ENCODE measurements around the gene FIGNL2. TPM values are rescaled to one million over a fixed set of nuclear protein-coding genes. Genes with fewer than 3 reads are reported as not detected.
A peak's percentile ranks its signal among the peaks of the same experiment; 100 is the strongest.

The FIGNL2 gene
- total and polyA plus RNA-seq, 2 of the 13 experiments (the other 11 are each of a cell fraction or from before 2014, with no cell fraction given), result 0.82 to 1.00 TPM

DNA sequence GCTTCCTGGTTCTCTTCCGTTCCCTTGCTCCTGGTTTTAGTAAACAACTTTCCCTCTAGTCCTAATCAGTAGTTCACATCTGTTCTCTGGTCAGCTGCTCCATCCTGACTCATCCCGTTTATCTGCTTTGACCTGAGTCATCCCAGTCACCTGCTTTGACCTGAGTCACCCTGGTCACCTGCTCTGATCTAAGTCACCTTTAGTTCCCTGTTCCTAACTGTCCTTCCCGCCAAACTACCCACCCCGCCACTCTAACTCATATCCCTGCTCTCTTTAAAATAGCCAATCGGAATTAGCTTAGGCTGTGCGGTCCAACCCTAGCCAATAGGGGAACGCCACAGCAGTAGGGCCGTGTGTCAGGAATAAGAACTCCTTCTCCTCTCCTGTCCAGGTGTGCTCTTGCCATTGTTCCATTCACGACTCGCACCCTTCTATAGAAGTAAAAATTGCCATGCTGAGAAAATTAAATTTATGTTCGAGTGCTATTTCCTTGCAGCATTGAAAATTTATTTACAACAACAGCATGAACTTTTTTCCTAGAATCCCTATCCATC, 36.2 kb upstream of the FIGNL2 start (continued):
- no peak for TF ChIP-seq FOXM1 (CRISPR knock-in tag; IDR thresholded peaks at IDR 0.05)
- TF ChIP-seq, protein P1, sequence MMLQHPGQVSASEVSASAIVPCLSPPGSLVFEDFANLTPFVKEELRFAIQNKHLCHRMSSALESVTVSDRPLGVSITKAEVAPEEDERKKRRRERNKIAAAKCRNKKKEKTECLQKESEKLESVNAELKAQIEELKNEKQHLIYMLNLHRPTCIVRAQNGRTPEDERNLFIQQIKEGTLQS (CRISPR knock-in tag; IDR thresholded peaks at IDR 0.05), result peak; percentile 79; the same call in 1 of the 2 replicates
- peak; percentile 70 for TF ChIP-seq BHLHE40 (IDR thresholded peaks at IDR 0.05; ENCODE audit: low read length)
- peak; percentile 42; the same call in 1 of the 2 replicates for TF ChIP-seq NFE2L2 (IDR thresholded peaks at IDR 0.05; ENCODE audit: low read length)
- TF ChIP-seq, protein P2, sequence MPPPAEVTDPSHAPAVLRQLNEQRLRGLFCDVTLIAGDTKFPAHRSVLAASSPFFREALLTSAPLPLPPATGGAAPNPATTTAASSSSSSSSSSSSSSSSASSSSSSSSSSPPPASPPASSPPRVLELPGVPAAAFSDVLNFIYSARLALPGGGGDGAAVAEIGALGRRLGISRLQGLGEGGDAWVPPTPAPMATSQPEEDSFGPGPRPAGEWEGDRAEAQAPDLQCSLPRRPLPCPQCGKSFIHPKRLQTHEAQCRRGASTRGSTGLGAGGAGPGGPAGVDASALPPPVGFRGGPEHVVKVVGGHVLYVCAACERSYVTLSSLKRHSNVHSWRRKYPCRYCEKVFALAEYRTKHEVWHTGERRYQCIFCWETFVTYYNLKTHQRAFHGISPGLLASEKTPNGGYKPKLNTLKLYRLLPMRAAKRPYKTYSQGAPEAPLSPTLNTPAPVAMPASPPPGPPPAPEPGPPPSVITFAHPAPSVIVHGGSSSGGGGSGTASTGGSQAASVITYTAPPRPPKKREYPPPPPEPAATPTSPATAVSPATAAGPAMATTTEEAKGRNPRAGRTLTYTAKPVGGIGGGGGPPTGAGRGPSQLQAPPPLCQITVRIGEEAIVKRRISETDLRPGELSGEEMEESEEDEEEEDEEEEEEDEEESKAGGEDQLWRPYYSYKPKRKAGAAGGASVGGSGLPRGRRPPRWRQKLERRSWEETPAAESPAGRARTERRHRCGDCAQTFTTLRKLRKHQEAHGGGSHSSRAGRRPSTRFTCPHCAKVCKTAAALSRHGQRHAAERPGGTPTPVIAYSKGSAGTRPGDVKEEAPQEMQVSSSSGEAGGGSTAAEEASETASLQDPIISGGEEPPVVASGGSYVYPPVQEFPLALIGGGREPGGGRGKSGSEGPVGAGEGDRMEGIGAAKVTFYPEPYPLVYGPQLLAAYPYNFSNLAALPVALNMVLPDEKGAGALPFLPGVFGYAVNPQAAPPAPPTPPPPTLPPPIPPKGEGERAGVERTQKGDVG (CRISPR knock-in tag; IDR thresholded peaks at IDR 0.05; ENCODE audit: borderline replicate concordance), result no peak
- TF ChIP-seq, protein P3, sequence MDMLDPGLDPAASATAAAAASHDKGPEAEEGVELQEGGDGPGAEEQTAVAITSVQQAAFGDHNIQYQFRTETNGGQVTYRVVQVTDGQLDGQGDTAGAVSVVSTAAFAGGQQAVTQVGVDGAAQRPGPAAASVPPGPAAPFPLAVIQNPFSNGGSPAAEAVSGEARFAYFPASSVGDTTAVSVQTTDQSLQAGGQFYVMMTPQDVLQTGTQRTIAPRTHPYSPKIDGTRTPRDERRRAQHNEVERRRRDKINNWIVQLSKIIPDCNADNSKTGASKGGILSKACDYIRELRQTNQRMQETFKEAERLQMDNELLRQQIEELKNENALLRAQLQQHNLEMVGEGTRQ (IDR thresholded peaks at IDR 0.05; ENCODE audit: low read depth, low read length), result peak; percentile 11; the same call in 1 of the 2 replicates
- TF ChIP-seq, protein P3 (CRISPR knock-in tag; IDR thresholded peaks at IDR 0.05; ENCODE audit: borderline replicate concordance), result no peak
- TF ChIP-seq, protein P4, sequence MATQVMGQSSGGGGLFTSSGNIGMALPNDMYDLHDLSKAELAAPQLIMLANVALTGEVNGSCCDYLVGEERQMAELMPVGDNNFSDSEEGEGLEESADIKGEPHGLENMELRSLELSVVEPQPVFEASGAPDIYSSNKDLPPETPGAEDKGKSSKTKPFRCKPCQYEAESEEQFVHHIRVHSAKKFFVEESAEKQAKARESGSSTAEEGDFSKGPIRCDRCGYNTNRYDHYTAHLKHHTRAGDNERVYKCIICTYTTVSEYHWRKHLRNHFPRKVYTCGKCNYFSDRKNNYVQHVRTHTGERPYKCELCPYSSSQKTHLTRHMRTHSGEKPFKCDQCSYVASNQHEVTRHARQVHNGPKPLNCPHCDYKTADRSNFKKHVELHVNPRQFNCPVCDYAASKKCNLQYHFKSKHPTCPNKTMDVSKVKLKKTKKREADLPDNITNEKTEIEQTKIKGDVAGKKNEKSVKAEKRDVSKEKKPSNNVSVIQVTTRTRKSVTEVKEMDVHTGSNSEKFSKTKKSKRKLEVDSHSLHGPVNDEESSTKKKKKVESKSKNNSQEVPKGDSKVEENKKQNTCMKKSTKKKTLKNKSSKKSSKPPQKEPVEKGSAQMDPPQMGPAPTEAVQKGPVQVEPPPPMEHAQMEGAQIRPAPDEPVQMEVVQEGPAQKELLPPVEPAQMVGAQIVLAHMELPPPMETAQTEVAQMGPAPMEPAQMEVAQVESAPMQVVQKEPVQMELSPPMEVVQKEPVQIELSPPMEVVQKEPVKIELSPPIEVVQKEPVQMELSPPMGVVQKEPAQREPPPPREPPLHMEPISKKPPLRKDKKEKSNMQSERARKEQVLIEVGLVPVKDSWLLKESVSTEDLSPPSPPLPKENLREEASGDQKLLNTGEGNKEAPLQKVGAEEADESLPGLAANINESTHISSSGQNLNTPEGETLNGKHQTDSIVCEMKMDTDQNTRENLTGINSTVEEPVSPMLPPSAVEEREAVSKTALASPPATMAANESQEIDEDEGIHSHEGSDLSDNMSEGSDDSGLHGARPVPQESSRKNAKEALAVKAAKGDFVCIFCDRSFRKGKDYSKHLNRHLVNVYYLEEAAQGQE (IDR thresholded peaks at IDR 0.05; ENCODE audit: borderline replicate concordance in 1 of 2, low read depth in 1 of 2, low read length in 2 of 2), result no peak
- TF ChIP-seq, protein P5, sequence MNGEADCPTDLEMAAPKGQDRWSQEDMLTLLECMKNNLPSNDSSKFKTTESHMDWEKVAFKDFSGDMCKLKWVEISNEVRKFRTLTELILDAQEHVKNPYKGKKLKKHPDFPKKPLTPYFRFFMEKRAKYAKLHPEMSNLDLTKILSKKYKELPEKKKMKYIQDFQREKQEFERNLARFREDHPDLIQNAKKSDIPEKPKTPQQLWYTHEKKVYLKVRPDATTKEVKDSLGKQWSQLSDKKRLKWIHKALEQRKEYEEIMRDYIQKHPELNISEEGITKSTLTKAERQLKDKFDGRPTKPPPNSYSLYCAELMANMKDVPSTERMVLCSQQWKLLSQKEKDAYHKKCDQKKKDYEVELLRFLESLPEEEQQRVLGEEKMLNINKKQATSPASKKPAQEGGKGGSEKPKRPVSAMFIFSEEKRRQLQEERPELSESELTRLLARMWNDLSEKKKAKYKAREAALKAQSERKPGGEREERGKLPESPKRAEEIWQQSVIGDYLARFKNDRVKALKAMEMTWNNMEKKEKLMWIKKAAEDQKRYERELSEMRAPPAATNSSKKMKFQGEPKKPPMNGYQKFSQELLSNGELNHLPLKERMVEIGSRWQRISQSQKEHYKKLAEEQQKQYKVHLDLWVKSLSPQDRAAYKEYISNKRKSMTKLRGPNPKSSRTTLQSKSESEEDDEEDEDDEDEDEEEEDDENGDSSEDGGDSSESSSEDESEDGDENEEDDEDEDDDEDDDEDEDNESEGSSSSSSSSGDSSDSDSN (CRISPR knock-in tag; IDR thresholded peaks at IDR 0.05), result no peak
- peak; percentile 70 for TF ChIP-seq ZEB1 (IDR thresholded peaks at IDR 0.05; ENCODE audit: insufficient replicate concordance, low read depth)
- TF ChIP-seq ZNF251 (CRISPR knock-in tag; IDR thresholded peaks at IDR 0.05), result no peak
- TF ChIP-seq ZNF75D (CRISPR knock-in tag; IDR thresholded peaks at IDR 0.05; ENCODE audit: borderline replicate concordance), result no peak
- TF ChIP-seq MAFF (IDR thresholded peaks at IDR 0.05; ENCODE audit: low read depth, low read length), result peak; percentile 37; the same call in 1 of the 2 replicates
- no peak for TF ChIP-seq THAP11 (CRISPR knock-in tag; IDR thresholded peaks at IDR 0.05)

Data from HepG2 (cell line).